GM12878 (cell line): ENCODE measurements around the gene PPAN. TPM values are rescaled to one million over a fixed set of nuclear protein-coding genes. Genes with fewer than 3 reads are reported as not detected.

Source experiments
- ATAC-seq: fragments of 200-7000 bp; cut with Tn5 transposase; 3 replicates; pipeline ENCODE4 v1.9.1; 2020; ENCODE audit warnings: mild to moderate bottlenecking, moderate library complexity
- BruUV-seq: library from RNA; stranded (reverse); fragments of 400-500 nt; replicated peaks from 2 replicates; lab custom pipeline; 2021; lab: Mats Ljungman, UMichigan
- CTCF ChIA-PET: fragments of 300-600 bp; sonication (Branson Sonifier 250); formaldehyde crosslinking; extraction: SDS; loops from one replicate; lab custom pipeline; 2021; ENCODE audit warnings: inconsistent platforms; lab: Yijun Ruan, JAX
- POLR2A ChIA-PET: fragments of 350-600 bp; formaldehyde crosslinking; extraction: SDS; loops from one replicate; lab custom pipeline; 2021; ENCODE audit warnings: inconsistent platforms; lab: Charles Lee
- RAD21 ChIA-PET: fragments of 300-600 bp; sonication (Branson Sonifier 250); formaldehyde crosslinking; loops from one replicate; lab custom pipeline; 2023; ENCODE audit warnings: antibody characterized with exemption; ENCODE audit not compliant: unreplicated experiment; lab: Charles Lee
- SMC1A ChIA-PET: fragments of 300-600 bp; sonication (Branson Sonifier 250); formaldehyde crosslinking; loops from one replicate; lab custom pipeline; 2023; ENCODE audit not compliant: unreplicated experiment, uncharacterized antibody; lab: Charles Lee
- DNase-seq: peaks from one replicate; pipeline ENCODE4 v3.0.0-alpha.2; 2011; ENCODE audit warnings: low read depth, low spot score
- FAIRE-seq: peaks from 3 replicates; lab custom pipeline; 2011; peaks lifted over from hg19 to GRCh38; lab: Jason Lieb, UNC
- H2AFZ ChIP-seq: 2 replicates; pipeline ENCODE4 v1.6.0; 2011; ENCODE audit warnings: low read depth, low read length, control low read depth; ENCODE audit not compliant: control insufficient read depth
- H3K27ac ChIP-seq: 2 replicates; pipeline ENCODE4 v1.5.1; 2011; ENCODE audit warnings: control low read depth; ENCODE audit not compliant: control insufficient read depth, insufficient read depth
- H3K27me3 ChIP-seq, 2 experiments: replicated peaks in 1 of 2; 2 replicates each; pipeline versions ENCODE4 v1.6.0 to v1.6.1; 2011; ENCODE audit warnings: low read length in 1 of 2; ENCODE audit not compliant: control insufficient read depth in 2 of 2, insufficient read depth in 2 of 2
- H3K36me3 ChIP-seq, 2 experiments: 2 replicates each; pipeline ENCODE4 v1.5.1; 2011; ENCODE audit warnings: low read length in 1 of 2; ENCODE audit not compliant: control insufficient read depth in 2 of 2, insufficient read depth in 2 of 2
- H3K4me1 ChIP-seq: 2 replicates; pipeline ENCODE4 v1.6.1; 2011; ENCODE audit warnings: mild to moderate bottlenecking, low read length, moderate library complexity, mixed read lengths; ENCODE audit not compliant: control insufficient read depth, insufficient read depth
- H3K4me2 ChIP-seq: 2 replicates; pipeline ENCODE4 v1.6.0; 2011; ENCODE audit warnings: control low read depth; ENCODE audit not compliant: control insufficient read depth, insufficient read depth
- H3K4me3 ChIP-seq: fragments of 200-600 bp; sonication (generic); 2 replicates; pipeline ENCODE4 v1.5.1; 2016
- H3K79me2 ChIP-seq: 2 replicates; pipeline ENCODE4 v1.6.0; 2011; ENCODE audit warnings: low read length; ENCODE audit not compliant: control insufficient read depth, insufficient read depth
- H3K9ac ChIP-seq: 2 replicates; pipeline ENCODE4 v1.8.0; 2011; ENCODE audit warnings: low read length, control low read depth, mixed read lengths; ENCODE audit not compliant: control insufficient read depth, insufficient read depth
- H3K9me3 ChIP-seq: replicated peaks from 3 replicates; pipeline ENCODE4 v1.5.1; 2011; ENCODE audit warnings: mild to moderate bottlenecking, low read length; ENCODE audit not compliant: control insufficient read depth, insufficient read depth
- H4K20me1 ChIP-seq: 2 replicates; pipeline ENCODE4 v1.6.0; 2011; ENCODE audit not compliant: control insufficient read depth, insufficient read depth
- PKNOX1 ChIP-seq: fragments of 450-650 bp; IDR thresholded peaks from 2 replicates; pipeline ENCODE4 v1.6.1; 2016; ENCODE audit warnings: mild to moderate bottlenecking
- POLR2A ChIP-seq: IDR thresholded peaks from 2 replicates; pipeline ENCODE4 v1.6.1; 2011; ENCODE audit warnings: low read depth, mild to moderate bottlenecking, low read length
- RELA ChIP-seq: fragments of 450-650 bp; IDR thresholded peaks from 2 replicates; pipeline ENCODE4 v1.8.0; 2014; ENCODE audit warnings: borderline replicate concordance; ENCODE audit not compliant: partially characterized antibody
- SKIL ChIP-seq: fragments of 450-650 bp; IDR thresholded peaks from 2 replicates; pipeline ENCODE4 v1.6.1; 2017; ENCODE audit warnings: mild to moderate bottlenecking, low read depth, inconsistent platforms; ENCODE audit not compliant: poor library complexity, severe bottlenecking
- SMARCA5 ChIP-seq: fragments of 450-650 bp; IDR thresholded peaks from 2 replicates; pipeline ENCODE4 v1.6.1; 2017; ENCODE audit warnings: mild to moderate bottlenecking
- YBX1 ChIP-seq: fragments of 450-650 bp; IDR thresholded peaks from 2 replicates; pipeline ENCODE4 v1.6.1; 2016; ENCODE audit warnings: antibody characterized with exemption
- ZBTB33 ChIP-seq: fragments of 450-650 bp; IDR thresholded peaks from 2 replicates; pipeline ENCODE4 v1.6.1; 2017; ENCODE audit warnings: mild to moderate bottlenecking
- WGBS: methylation state at CpG from one replicate; pipeline ENCODE4 v1.1.6; 2016; ENCODE audit warnings: low lambda C conversion rate; ENCODE audit not compliant: insufficient replicate concordance, insufficient coverage; ENCODE audit errors: missing lambda C conversion rate; 5-methylcytosine and 5-hydroxymethylcytosine counted together
- in situ Hi-C: fragments of 300-500 bp; cut with MboI; formaldehyde crosslinking; loops from 9 replicates; pipeline ENCODE4 v1.14.3; 2018; ENCODE audit warnings: mixed read lengths
- intact Hi-C: fragments of 100-400 bp; cut with micrococcal nuclease; formaldehyde crosslinking; loops from one replicate; pipeline ENCODE4 v1.14.2; 2022; ENCODE audit not compliant: unreplicated experiment
- polyA plus RNA-seq, 11 experiments: library from polyadenylated mRNA; depleted of rRNA in 4 of 11; unstranded in 6 of 11; stranded (reverse) in 5 of 11; fragments of >200 nt; fragmentation: Nextera tagmentation in 4 of 11; fragmentation: Illumina TruSeq in 1 of 11; extraction: Ambion mirVana in 4 of 11; extraction: Trizol in 1 of 11; gene quantifications; 1 replicate in 1 of 11; 2 replicates in 10 of 11; pipeline versions ENCODE4 v1.2.1 to v1.2.3, GENCODE V29; 2011 to 2016; ENCODE audit warnings: inconsistent platforms in 2 of 11, missing spikeins in 2 of 11, low read depth in 1 of 11
- total RNA-seq, 4 experiments: library from RNA; depleted of rRNA in 3 of 4; stranded (reverse); fragments of >200 nt in 3 of 4; fragmentation: Illumina TruSeq in 1 of 4; extraction: Trizol in 1 of 4; gene quantifications; 2 replicates each; pipeline versions ENCODE4 v1.2.1 to v1.2.3, GENCODE V29; 2013 to 2021

PPAN gene
- total and polyA plus RNA-seq, 10 of the 15 experiments (the other 5 are each of a cell fraction or from before 2014, with no cell fraction given) = 2.1 to 171 (median 108) TPM

GRCh38 chr19:10134040-10134439 is 27.9 kb downstream of the PPAN start (continued):
- TF ChIP-seq YBX1 = no peak
- no peak for TF ChIP-seq ZBTB33
- no peak for TF ChIP-seq PKNOX1

GRCh38 chr19:10135551-10136334 is 29.6 kb downstream of the PPAN start:
- H2AFZ ChIP-seq = no peak overlapping the region
- in situ Hi-C loops = no loop called here
- SMC1A ChIA-PET = no interaction called here
- no peak overlapping the region for H3K4me3 ChIP-seq
- CTCF ChIA-PET = no interaction called here
- H3K27ac ChIP-seq = no peak overlapping the region
- POLR2A ChIA-PET = interaction anchor here (0.6 kb wide), 1 partner anchor 8 kb away, joined by 4 read pairs; no protein-coding TSS in a partner anchor
- FAIRE-seq = no peak
- peak; percentile 40 for TF ChIP-seq POLR2A
- no peak for TF ChIP-seq RELA
- no peak for TF ChIP-seq SMARCA5
- TF ChIP-seq SKIL = no peak
- H3K79me2 ChIP-seq = no peaks in the 10 kb centered on the region
- H3K9me3 ChIP-seq = no peaks in the 10 kb centered on the region
- no peak for ATAC-seq
- BruUV-seq = no TSS peak
- RAD21 ChIA-PET = no interaction called here
- H4K20me1 ChIP-seq = no peaks in the 10 kb centered on the region
- no peaks in the 10 kb centered on the region for H3K4me1 ChIP-seq
- H3K27me3 ChIP-seq = no peaks in the 10 kb centered on the region
- H3K36me3 ChIP-seq = peaks cover 53 to 64% of the 10 kb centered on the region in 2 experiments
- DNase-seq = no peak
- intact Hi-C loops = no loop called here
- no peak overlapping the region for H3K9ac ChIP-seq
- H3K4me2 ChIP-seq = no peak overlapping the region
- 96% methylated on average over 39 of the region's 39 CpGs for WGBS
